WI38 (cell line): ENCODE measurements around the gene ZNF423.

Experiments used
- H3K4me3 ChIP-seq: 2 replicates; pipeline ENCODE4 v1.5.1; 2011; ENCODE audit warnings: low read depth, mild to moderate bottlenecking, control low read depth, low read length
- CTCF ChIP-seq: IDR thresholded peaks from 2 replicates; pipeline ENCODE4 v1.5.1; 2012; ENCODE audit warnings: low read depth, mild to moderate bottlenecking, control low read depth, low read length

The ZNF423 gene

GRCh38 chr16:49857423-49858181 lies 1.7 kb upstream of the ZNF423 start:
- TF ChIP-seq CTCF, result peak; percentile 49
- H3K4me3 ChIP-seq, result peak overlapping the region; percentile 25; the same call in 1 of the 2 replicates

- TF ChIP-seq CTCF, result no peak
- H3K4me3 ChIP-seq, result peak overlapping the region; percentile 39
Measured at GRCh38 chr16:49856672-49857330, 889 bp upstream of the ZNF423 start.

GRCh38 chr16:49855280-49855821 lies 561 bp downstream of the ZNF423 start:
- H3K4me3 ChIP-seq, result peak overlapping the region; percentile 57
- TF ChIP-seq CTCF, result no peak

GRCh38 chr16:49854796-49855203 lies 1.1 kb downstream of the ZNF423 start:
- peak overlapping the region; percentile 57 for H3K4me3 ChIP-seq
- TF ChIP-seq CTCF, result no peak

- no peak overlapping the region; the same call in 1 of the 2 replicates for H3K4me3 ChIP-seq
- no peak for TF ChIP-seq CTCF
Measured at GRCh38 chr16:49854188-49854795, 1.6 kb downstream of the ZNF423 start.

GRCh38 chr16:49852279-49852678 lies 3.6 kb downstream of the ZNF423 start:
- no peak for TF ChIP-seq CTCF
- no peak overlapping the region for H3K4me3 ChIP-seq

- TF ChIP-seq CTCF, result no peak
- H3K4me3 ChIP-seq, result no peak overlapping the region
Measured at GRCh38 chr16:49851468-49851787, 4.5 kb downstream of the ZNF423 start.
